Upper lobe of right lung (tissue), 1 donor: ENCODE data around the gene DPP6. TPM values are rescaled to one million over a fixed set of nuclear protein-coding genes. Genes with fewer than 3 reads are reported as not detected.

Experiments
- ATAC-seq: fragments of 200-7000 bp; cut with Tn5 transposase; one replicate; pipeline ENCODE4 v1.9.1; 2020; ENCODE audit warnings: mild to moderate bottlenecking, moderate library complexity
- DNase-seq: peaks from one replicate; pipeline ENCODE4 v3.0.0-alpha.2; 2020
- H3K27ac ChIP-seq: fragments of 200-600 bp; one replicate; pipeline ENCODE4 v1.8.0; 2022
- H3K27me3 ChIP-seq: fragments of 200-600 bp; one replicate; pipeline ENCODE4 v1.8.0; 2022; ENCODE audit warnings: mild to moderate bottlenecking
- H3K36me3 ChIP-seq: fragments of 200-600 bp; one replicate; pipeline ENCODE4 v1.8.0; 2022
- H3K4me1 ChIP-seq: fragments of 200-600 bp; one replicate; pipeline ENCODE4 v1.8.0; 2022
- H3K4me3 ChIP-seq: fragments of 200-600 bp; one replicate; pipeline ENCODE4 v1.8.0; 2022; ENCODE audit warnings: mild to moderate bottlenecking
- H3K9me3 ChIP-seq: fragments of 200-600 bp; one replicate; pipeline ENCODE4 v1.8.0; 2022
- CTCF ChIP-seq: fragments of 200-600 bp; IDR thresholded peaks from one replicate; pipeline ENCODE4 v1.8.0; 2022; ENCODE audit warnings: antibody characterized with exemption
- intact Hi-C: fragments of 100-400 bp; cut with DNase I; formaldehyde crosslinking; loops from one replicate; pipeline ENCODE4 v1.11.0; 2022
- total RNA-seq: library from RNA; stranded (reverse); fragmentation: NEBNext Ultra II Directional; extraction: Animal tissue kit (Norgen Biotek cat#: 25700); gene quantifications from one replicate; pipeline ENCODE4 v1.2.1, GENCODE V29; 2021
- donor health status: DM: no; HTN: yes; CAD: no; lungs with severe emphysema.

The DPP6 gene
- total RNA-seq, 1 donor from 2014 or later, result 1.6 TPM

- Histone ChIP-seq H3K36me3 (no peaks in the 10 kb centered on the region), H3K9me3 (no peaks in the 10 kb centered on the region), H3K27me3 (no peaks in the 10 kb centered on the region), H3K27ac (no peak overlapping the region), H3K4me3 (no peak overlapping the region), H3K4me1 (no peaks in the 10 kb centered on the region)
- intact Hi-C loops, result no loop called here
- ATAC-seq (no peak), DNase-seq (no peak)
- no peak for TF ChIP-seq CTCF
Observed at GRCh38 chr7:154512121-154512833, 460.1 kb downstream of the DPP6 start.

GRCh38 chr7:154517768-154518167 is 465.6 kb downstream of the DPP6 start:
- Histone ChIP-seq H3K27ac (no peak overlapping the region), H3K4me3 (no peak overlapping the region), H3K9me3 (no peaks in the 10 kb centered on the region), H3K36me3 (no peaks in the 10 kb centered on the region), H3K4me1 (no peaks in the 10 kb centered on the region), H3K27me3 (no peaks in the 10 kb centered on the region)
- ATAC-seq (no peak), DNase-seq (no peak)
- intact Hi-C loops, result no loop called here
- TF ChIP-seq CTCF, result no peak

- TF ChIP-seq CTCF, result no peak
- H3K27me3 ChIP-seq, result no peaks in the 10 kb centered on the region
- DNase-seq (no peak), ATAC-seq (no peak)
- H3K36me3 ChIP-seq, result no peaks in the 10 kb centered on the region
- no peaks in the 10 kb centered on the region for H3K4me1 ChIP-seq
- no peak overlapping the region for H3K27ac ChIP-seq
- intact Hi-C loops, result no loop called here
- H3K9me3 ChIP-seq, result no peaks in the 10 kb centered on the region
- no peak overlapping the region for H3K4me3 ChIP-seq
Observed at GRCh38 chr7:154519229-154519628, 467.0 kb downstream of the DPP6 start.

- no peaks in the 10 kb centered on the region for H3K4me1 ChIP-seq
- DNase-seq (no peak), ATAC-seq (no peak)
- no peak for TF ChIP-seq CTCF
- no peak overlapping the region for H3K27ac ChIP-seq
- intact Hi-C loops, result no loop called here
- H3K4me3 ChIP-seq, result no peak overlapping the region
- no peaks in the 10 kb centered on the region for H3K27me3 ChIP-seq
- H3K36me3 ChIP-seq, result no peaks in the 10 kb centered on the region
- H3K9me3 ChIP-seq, result no peaks in the 10 kb centered on the region
Observed at GRCh38 chr7:154530136-154530535, 477.9 kb downstream of the DPP6 start.

GRCh38 chr7:154532771-154533170 is 480.6 kb downstream of the DPP6 start:
- H3K9me3 ChIP-seq, result no peaks in the 10 kb centered on the region
- H3K27me3 ChIP-seq, result no peaks in the 10 kb centered on the region
- H3K36me3 ChIP-seq, result no peaks in the 10 kb centered on the region
- no peak overlapping the region for H3K4me3 ChIP-seq
- no peak overlapping the region for H3K27ac ChIP-seq
- intact Hi-C loops, result no loop called here
- TF ChIP-seq CTCF, result no peak
- ATAC-seq, result no peak
- H3K4me1 ChIP-seq, result no peaks in the 10 kb centered on the region
- DNase-seq, result no peak

- no peak for ATAC-seq
- Histone ChIP-seq H3K36me3 (no peaks in the 10 kb centered on the region), H3K4me1 (no peaks in the 10 kb centered on the region), H3K27ac (no peak overlapping the region), H3K4me3 (no peak overlapping the region), H3K9me3 (no peaks in the 10 kb centered on the region), H3K27me3 (no peaks in the 10 kb centered on the region)
- intact Hi-C loops, result no loop called here
- no peak for TF ChIP-seq CTCF
- no peak for DNase-seq
Observed at GRCh38 chr7:154540596-154540995, 488.4 kb downstream of the DPP6 start.
